NOMO-1 treated with DMSO at 0.1 percent for 48 hours (cell line): ENCODE data around the gene GFI1B.
"Not testable (repeated sequence)": the region's sequence is repeated elsewhere in the genome, so short reads cannot be mapped to it uniquely, and the experiment has no call there.

Experiments used
- DNase-seq: peaks from one replicate; lab custom pipeline; 2025; ENCODE audit not compliant: unreplicated experiment; lab: John Stamatoyannopoulos, UW

The GFI1B gene

GRCh38 chr9:132990781-132991180 lies 12.3 kb downstream of the GFI1B start:
- no peak for DNase-seq

- DNase-seq = peak; percentile 27
These were observed 13.1 kb downstream of the GFI1B start for GRCh38 chr9:132991351-132992300.

GRCh38 chr9:132993511-132993939 lies 15.0 kb downstream of the GFI1B start:
- DNase-seq = no peak

- peak; percentile 21 for DNase-seq
These were observed 16.1 kb downstream of the GFI1B start for GRCh38 chr9:132994410-132995120.

GRCh38 chr9:132995121-132995420 lies 16.6 kb downstream of the GFI1B start:
- DNase-seq = no peak

- no peak for DNase-seq
These were observed 17.4 kb downstream of the GFI1B start for GRCh38 chr9:132995879-132996278.

- DNase-seq = no peak
These were observed 18.0 kb downstream of the GFI1B start for GRCh38 chr9:132996526-132996925.

- DNase-seq = no peak
These were observed 19.1 kb downstream of the GFI1B start for GRCh38 chr9:132997591-132997990.

- not testable (repeated sequence) for DNase-seq
These were observed 19.7 kb downstream of the GFI1B start for GRCh38 chr9:132998221-132998620.

- no peak for DNase-seq
These were observed 20.5 kb downstream of the GFI1B start for GRCh38 chr9:132998831-132999635.

GRCh38 chr9:133002147-133003070 lies 23.9 kb downstream of the GFI1B start:
- DNase-seq = no peak

GRCh38 chr9:133003071-133003461 lies 24.6 kb downstream of the GFI1B start:
- DNase-seq = no peak

- no peak for DNase-seq
These were observed 25.2 kb downstream of the GFI1B start for GRCh38 chr9:133003671-133004090.

GRCh38 chr9:133004091-133004998 lies 25.9 kb downstream of the GFI1B start:
- peak; percentile 40 for DNase-seq

- DNase-seq = no peak
These were observed 26.7 kb downstream of the GFI1B start for GRCh38 chr9:133004999-133005760.

GRCh38 chr9:133005957-133006356 lies 27.5 kb downstream of the GFI1B start:
- DNase-seq = no peak

- no peak for DNase-seq
These were observed 28.3 kb downstream of the GFI1B start for GRCh38 chr9:133006731-133007352.

- no peak for DNase-seq
These were observed 29.9 kb downstream of the GFI1B start for GRCh38 chr9:133008406-133008805.
